GM21723 (cell line): ENCODE data around the gene TPM1.

Experiments used
- ATAC-seq: cut with Tn5 transposase; IDR thresholded peaks from one replicate; pipeline ENCODE4 v1.9.1; 2021; ENCODE audit warnings: mild to moderate bottlenecking, moderate library complexity; ENCODE audit not compliant: unreplicated experiment

TPM1 gene

GRCh38 chr15:63052961-63053698 is 10.6 kb downstream of the TPM1 start:
- no peak for ATAC-seq

- no peak for ATAC-seq
These were observed 11.7 kb downstream of the TPM1 start for GRCh38 chr15:63054281-63054683.

- no peak for ATAC-seq
These were observed 12.4 kb downstream of the TPM1 start for GRCh38 chr15:63054985-63055384.

- ATAC-seq: no peak
These were observed 14.3 kb downstream of the TPM1 start for GRCh38 chr15:63056829-63057228.

- ATAC-seq: no peak
These were observed 15.2 kb downstream of the TPM1 start for GRCh38 chr15:63057468-63058345.

- no peak for ATAC-seq
These were observed 16.5 kb downstream of the TPM1 start for GRCh38 chr15:63059075-63059474.

- no peak for ATAC-seq
These were observed 17.1 kb downstream of the TPM1 start for GRCh38 chr15:63059573-63060216.

GRCh38 chr15:63060699-63061098 is 18.2 kb downstream of the TPM1 start:
- no peak for ATAC-seq

- ATAC-seq: no peak
These were observed 19.4 kb downstream of the TPM1 start for GRCh38 chr15:63061975-63062374.

- no peak for ATAC-seq
These were observed 20.7 kb downstream of the TPM1 start for GRCh38 chr15:63063164-63063756.

- no peak for ATAC-seq
These were observed 21.4 kb downstream of the TPM1 start for GRCh38 chr15:63063877-63064409.

GRCh38 chr15:63065262-63066221 is 23.0 kb downstream of the TPM1 start:
- ATAC-seq: no peak

- ATAC-seq: no peak
These were observed 23.7 kb downstream of the TPM1 start for GRCh38 chr15:63066272-63066671.

- no peak for ATAC-seq
These were observed 24.8 kb downstream of the TPM1 start for GRCh38 chr15:63067306-63067705.

GRCh38 chr15:63067976-63068743 is 25.6 kb downstream of the TPM1 start:
- no peak for ATAC-seq

GRCh38 chr15:63069616-63070090 is 27.1 kb downstream of the TPM1 start:
- ATAC-seq: no peak

- no peak for ATAC-seq
These were observed 28.2 kb downstream of the TPM1 start for GRCh38 chr15:63070681-63071129.

- ATAC-seq: no peak
These were observed 28.9 kb downstream of the TPM1 start for GRCh38 chr15:63071288-63071909.
